GM12878 (cell line): ENCODE measurements around the gene ERMARD. TPM values are rescaled to one million over a fixed set of nuclear protein-coding genes. Genes with fewer than 3 reads are reported as not detected.
A peak's percentile ranks its signal among the peaks of the same experiment; 100 is the strongest.

Experiments used
- ATAC-seq: fragments of 200-7000 bp; cut with Tn5 transposase; 3 replicates; pipeline ENCODE4 v1.9.1; 2020; ENCODE audit warnings: mild to moderate bottlenecking, moderate library complexity
- BruUV-seq: library from RNA; stranded (reverse); fragments of 400-500 nt; replicated peaks from 2 replicates; lab custom pipeline; 2021; lab: Mats Ljungman, UMichigan
- CTCF ChIA-PET: fragments of 300-600 bp; sonication (Branson Sonifier 250); formaldehyde crosslinking; extraction: SDS; loops from one replicate; lab custom pipeline; 2021; ENCODE audit warnings: inconsistent platforms; lab: Yijun Ruan, JAX
- POLR2A ChIA-PET: fragments of 350-600 bp; formaldehyde crosslinking; extraction: SDS; loops from one replicate; lab custom pipeline; 2021; ENCODE audit warnings: inconsistent platforms; lab: Charles Lee
- RAD21 ChIA-PET: fragments of 300-600 bp; sonication (Branson Sonifier 250); formaldehyde crosslinking; loops from one replicate; lab custom pipeline; 2023; ENCODE audit warnings: antibody characterized with exemption; ENCODE audit not compliant: unreplicated experiment; lab: Charles Lee
- SMC1A ChIA-PET: fragments of 300-600 bp; sonication (Branson Sonifier 250); formaldehyde crosslinking; loops from one replicate; lab custom pipeline; 2023; ENCODE audit not compliant: unreplicated experiment, uncharacterized antibody; lab: Charles Lee
- DNase-seq: peaks from one replicate; pipeline ENCODE4 v3.0.0-alpha.2; 2011; ENCODE audit warnings: low read depth, low spot score
- FAIRE-seq: peaks from 3 replicates; lab custom pipeline; 2011; peaks lifted over from hg19 to GRCh38; lab: Jason Lieb, UNC
- H2AFZ ChIP-seq: 2 replicates; pipeline ENCODE4 v1.6.0; 2011; ENCODE audit warnings: low read depth, low read length, control low read depth; ENCODE audit not compliant: control insufficient read depth
- H3K27ac ChIP-seq: 2 replicates; pipeline ENCODE4 v1.5.1; 2011; ENCODE audit warnings: control low read depth; ENCODE audit not compliant: control insufficient read depth, insufficient read depth
- H3K27me3 ChIP-seq, 2 experiments: replicated peaks in 1 of 2; 2 replicates each; pipeline versions ENCODE4 v1.6.0 to v1.6.1; 2011; ENCODE audit warnings: low read length in 1 of 2; ENCODE audit not compliant: control insufficient read depth in 2 of 2, insufficient read depth in 2 of 2
- H3K36me3 ChIP-seq, 2 experiments: 2 replicates each; pipeline ENCODE4 v1.5.1; 2011; ENCODE audit warnings: low read length in 1 of 2; ENCODE audit not compliant: control insufficient read depth in 2 of 2, insufficient read depth in 2 of 2
- H3K4me1 ChIP-seq: 2 replicates; pipeline ENCODE4 v1.6.1; 2011; ENCODE audit warnings: mild to moderate bottlenecking, low read length, moderate library complexity, mixed read lengths; ENCODE audit not compliant: control insufficient read depth, insufficient read depth
- H3K4me2 ChIP-seq: 2 replicates; pipeline ENCODE4 v1.6.0; 2011; ENCODE audit warnings: control low read depth; ENCODE audit not compliant: control insufficient read depth, insufficient read depth
- H3K4me3 ChIP-seq: fragments of 200-600 bp; sonication (generic); 2 replicates; pipeline ENCODE4 v1.5.1; 2016
- H3K79me2 ChIP-seq: 2 replicates; pipeline ENCODE4 v1.6.0; 2011; ENCODE audit warnings: low read length; ENCODE audit not compliant: control insufficient read depth, insufficient read depth
- H3K9ac ChIP-seq: 2 replicates; pipeline ENCODE4 v1.8.0; 2011; ENCODE audit warnings: low read length, control low read depth, mixed read lengths; ENCODE audit not compliant: control insufficient read depth, insufficient read depth
- H3K9me3 ChIP-seq: replicated peaks from 3 replicates; pipeline ENCODE4 v1.5.1; 2011; ENCODE audit warnings: mild to moderate bottlenecking, low read length; ENCODE audit not compliant: control insufficient read depth, insufficient read depth
- H4K20me1 ChIP-seq: 2 replicates; pipeline ENCODE4 v1.6.0; 2011; ENCODE audit not compliant: control insufficient read depth, insufficient read depth
- BHLHE40 ChIP-seq, 2 experiments: fragments of 450-650 bp in 1 of 2; IDR thresholded peaks; 2 replicates each; pipeline ENCODE4 v1.6.1; 2011 to 2017; ENCODE audit warnings: low read depth in 2 of 2, borderline replicate concordance in 1 of 2, improper control_type of control experiment in 1 of 2, low read length in 1 of 2, mild to moderate bottlenecking in 1 of 2
- CEBPB ChIP-seq, 2 experiments: fragments of 150-350 bp in 1 of 2; IDR thresholded peaks; 2 replicates each; pipeline ENCODE4 v1.6.1; 2012 to 2014; ENCODE audit warnings: low read depth in 2 of 2, low read length in 2 of 2, borderline replicate concordance in 1 of 2, inconsistent platforms in 1 of 2
- MLLT1 ChIP-seq: fragments of 450-650 bp; IDR thresholded peaks from 2 replicates; pipeline ENCODE4 v1.6.1; 2016; ENCODE audit warnings: mild to moderate bottlenecking
- NR2F1 ChIP-seq: fragments of 450-650 bp; conservative IDR thresholded peaks from 2 replicates; pipeline ENCODE4 v1.6.1; 2017; ENCODE audit warnings: mild to moderate bottlenecking
- PML ChIP-seq: IDR thresholded peaks from 2 replicates; pipeline ENCODE4 v1.6.1; 2012; ENCODE audit warnings: low read length, inconsistent platforms
- SMAD5 ChIP-seq: IDR thresholded peaks from 2 replicates; pipeline ENCODE4 v1.6.1; 2016; ENCODE audit warnings: antibody characterized with exemption, low read depth
- SMC3 ChIP-seq: IDR thresholded peaks from 2 replicates; pipeline ENCODE4 v1.6.1; 2011; ENCODE audit warnings: low read length, improper control_type of control experiment, borderline replicate concordance
- WGBS: methylation state at CpG from one replicate; pipeline ENCODE4 v1.1.6; 2016; ENCODE audit warnings: low lambda C conversion rate; ENCODE audit not compliant: insufficient replicate concordance, insufficient coverage; ENCODE audit errors: missing lambda C conversion rate; 5-methylcytosine and 5-hydroxymethylcytosine counted together
- in situ Hi-C: fragments of 300-500 bp; cut with MboI; formaldehyde crosslinking; loops from 9 replicates; pipeline ENCODE4 v1.14.3; 2018; ENCODE audit warnings: mixed read lengths
- intact Hi-C: fragments of 100-400 bp; cut with micrococcal nuclease; formaldehyde crosslinking; loops from one replicate; pipeline ENCODE4 v1.14.2; 2022; ENCODE audit not compliant: unreplicated experiment
- polyA plus RNA-seq, 11 experiments: library from polyadenylated mRNA; depleted of rRNA in 4 of 11; unstranded in 6 of 11; stranded (reverse) in 5 of 11; fragments of >200 nt; fragmentation: Nextera tagmentation in 4 of 11; fragmentation: Illumina TruSeq in 1 of 11; extraction: Ambion mirVana in 4 of 11; extraction: Trizol in 1 of 11; gene quantifications; 1 replicate in 1 of 11; 2 replicates in 10 of 11; pipeline versions ENCODE4 v1.2.1 to v1.2.3, GENCODE V29; 2011 to 2016; ENCODE audit warnings: inconsistent platforms in 2 of 11, missing spikeins in 2 of 11, low read depth in 1 of 11
- total RNA-seq, 4 experiments: library from RNA; depleted of rRNA in 3 of 4; stranded (reverse); fragments of >200 nt in 3 of 4; fragmentation: Illumina TruSeq in 1 of 4; extraction: Trizol in 1 of 4; gene quantifications; 2 replicates each; pipeline versions ENCODE4 v1.2.1 to v1.2.3, GENCODE V29; 2013 to 2021

The ERMARD gene
- total and polyA plus RNA-seq, 10 of the 15 experiments (the other 5 are each of a cell fraction or from before 2014, with no cell fraction given), result 24.4 to 63.3 (median 34.1) TPM

GRCh38 chr6:169725125-169726048 is 26.0 kb upstream of the ERMARD start:
- ChIA-PET SMC1A (interaction anchor here (0.9 to 1.6 kb wide), 2 partner anchors 24 to 29 kb away, joined by 4 to 5 read pairs; no protein-coding TSS in a partner anchor), POLR2A (interaction anchor here (1.3 to 1.8 kb wide), 2 partner anchors 16 to 23 kb away, joined by 3 to 7 read pairs; partner anchors contain the start of genes C6orf120 and WDR27), CTCF (interaction anchor here (1.2 to 1.4 kb wide), 2 partner anchors 17 to 23 kb away, joined by 3 read pairs; partner anchors contain the start of genes C6orf120 and WDR27), RAD21 (interaction anchor here (1.1 kb wide), 1 partner anchor 20 kb away, joined by 3 read pairs; no protein-coding TSS in a partner anchor)
- 28% methylated on average over 29 of the region's 29 CpGs for WGBS
- DNase-seq (no peak), ATAC-seq (peak; percentile 43), FAIRE-seq (no peak)
- Histone ChIP-seq H4K20me1 (no peaks in the 10 kb centered on the region), H3K9ac (peak overlapping the region; percentile 52), H3K4me2 (peak overlapping the region; percentile 56), H3K27me3 (no peaks in the 10 kb centered on the region), H3K9me3 (no peaks in the 10 kb centered on the region), H3K4me3 (peak overlapping the region; percentile 81), H3K79me2 (peaks cover 26% of the 10 kb centered on the region), H3K27ac (0 out of 2 replicates have a peak overlapping the region, but pooled peaks have one; percentile 30), H3K36me3 (no peaks in the 10 kb centered on the region), H3K4me1 (peaks cover 5% of the 10 kb centered on the region), H2AFZ (peak overlapping the region; percentile 72)
- no TSS peak for BruUV-seq
- TF ChIP-seq CEBPB (IDR thresholded peaks at IDR 0.05; ENCODE audit: borderline replicate concordance in 1 of 2, low read depth in 2 of 2, low read length in 2 of 2), result no peak
- no peak for TF ChIP-seq SMC3
- peak; percentile 47; the same call in 1 of the 2 replicates for TF ChIP-seq SMAD5
- TF ChIP-seq NR2F1, result peak; percentile 34
- no peak for TF ChIP-seq BHLHE40 (IDR thresholded peaks at IDR 0.05; ENCODE audit: borderline replicate concordance in 1 of 2, low read depth in 2 of 2, low read length in 1 of 2)
- TF ChIP-seq MLLT1, result peak; percentile 84
- no peak for TF ChIP-seq PML
- intact Hi-C loops (loop anchor here (1.0 to 10.0 kb wide), 2 partner anchors 26 to 579 kb away; partner anchors contain the start of genes DYNLT2, ERMARD and FAM120B), in situ Hi-C loops (no loop called here)
